ENCODE data around the gene SH3RF3. TPM values are rescaled to one million over a fixed set of nuclear protein-coding genes. Genes with fewer than 3 reads are reported as not detected.

Gene SH3RF3
- polyA plus RNA-seq, 1 of the 3 experiments (the other 2 are of a cell fraction), result 1.9 TPM

- 50% methylated on average over 8 of the region's 8 CpGs for WGBS (ENCODE audit: low lambda C conversion rate)
- peak overlapping the region; percentile 61 to 67; a peak in 3 of 4 replicates for H3K27ac ChIP-seq (ENCODE audit: low read depth in 2 of 2, low read length in 1 of 2)
- no peak overlapping the region; the same call in 1 of the 2 replicates for H2AFZ ChIP-seq (ENCODE audit: low read depth)
- 0 out of 2 replicates have a peak, but pooled peaks cover 5% of the 10 kb centered on the region for H3K79me2 ChIP-seq (ENCODE audit: insufficient read depth)
- H3K4me2 ChIP-seq, result peak overlapping the region; percentile 80
- peaks cover 0 to 4% of the 10 kb centered on the region in 2 experiments for H3K36me3 ChIP-seq (replicated peaks in 1 of 2; ENCODE audit: control insufficient read depth in 1 of 2, insufficient read depth in 2 of 2, low read length in 1 of 2)
- peaks cover 11% of the 10 kb centered on the region for H3F3A ChIP-seq (replicated peaks; ENCODE audit: insufficient read depth)
- H3K9me2 ChIP-seq, result no peaks in the 10 kb centered on the region
- no peaks in the 10 kb centered on the region for H3K27me3 ChIP-seq (ENCODE audit: insufficient read depth)
- ChIA-PET CTCF (interaction anchor here (1.2 kb wide), 1 partner anchor 18 kb away, joined by 3 read pairs; no protein-coding TSS in a partner anchor), POLR2A (no interaction called here)
- TF ChIP-seq MEF2A (IDR thresholded peaks at IDR 0.05; ENCODE audit: borderline replicate concordance, low read depth), result no peak
- peak; percentile 44; the same call in 1 of the 2 replicates for TF ChIP-seq MAX (IDR thresholded peaks at IDR 0.05; ENCODE audit: low read depth)
- TF ChIP-seq IRF3 (IDR thresholded peaks at IDR 0.05; ENCODE audit: low read depth, low read length), result no peak
- peak; percentile 77 for TF ChIP-seq TCF12 (IDR thresholded peaks at IDR 0.05)
- TF ChIP-seq PBX3 (IDR thresholded peaks at IDR 0.05), result peak; percentile 85
- peak; percentile 51; the same call in 1 of the 2 replicates for TF ChIP-seq JUND (IDR thresholded peaks at IDR 0.05)
- no peak for TF ChIP-seq NFIC (IDR thresholded peaks at IDR 0.05; ENCODE audit: borderline replicate concordance)
- TF ChIP-seq EP300 (IDR thresholded peaks at IDR 0.05; ENCODE audit: borderline replicate concordance in 1 of 2, low read depth in 1 of 2, low read length in 1 of 2), result peak in 1 of 2 experiments; percentile 68; a peak in 2 of 4 replicates
- peak; percentile 34 for TF ChIP-seq FOSL2 (IDR thresholded peaks at IDR 0.05; ENCODE audit: borderline replicate concordance, low read depth)
- H3K9ac ChIP-seq, result peak overlapping the region; percentile 56; the same call in 1 of the 2 replicates
- no peak for DNase-seq
- no peaks in the 10 kb centered on the region for H3K9me3 ChIP-seq
- peaks cover 23 to 28% of the 10 kb centered on the region in 2 experiments; a peak in 3 of 4 replicates for H3K4me1 ChIP-seq (ENCODE audit: control insufficient read depth in 1 of 2, insufficient read depth in 2 of 2, low read depth in 1 of 2, low read length in 1 of 2)
- H3K4me3 ChIP-seq (ENCODE audit: low read depth in 2 of 2, low read length in 1 of 2), result 0 out of 4 replicates have a peak overlapping the region, but pooled peaks of 1 of the 2 experiments have one; percentile 24
- no peaks in the 10 kb centered on the region for H4K20me1 ChIP-seq (ENCODE audit: insufficient read depth)
Observed at GRCh38 chr2:109466674-109467575, 337.9 kb downstream of the SH3RF3 start.

DNA sequence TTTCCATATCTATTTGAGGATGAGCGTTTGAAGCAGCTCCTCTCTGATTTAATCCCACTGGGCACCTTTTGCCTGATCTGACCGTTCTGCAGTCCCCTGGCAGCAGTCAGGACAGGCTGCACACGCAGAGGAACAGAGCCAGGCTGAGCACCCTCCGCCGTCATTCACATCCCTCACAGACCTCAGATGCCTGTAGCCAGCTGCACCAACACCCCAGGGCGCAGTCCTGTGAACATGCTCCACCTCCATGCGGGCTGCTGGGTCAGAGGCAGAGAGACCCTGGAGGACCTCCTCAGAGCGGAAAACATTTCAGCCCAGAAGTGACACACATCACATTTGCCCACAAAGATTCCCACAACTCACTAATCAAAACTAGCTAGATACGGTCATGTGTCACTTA, 338.7 kb downstream of the SH3RF3 start:
- H3F3A ChIP-seq (replicated peaks; ENCODE audit: insufficient read depth), result peaks cover 18% of the 10 kb centered on the region
- ChIA-PET POLR2A (no interaction called here), CTCF (interaction anchor here (1.0 to 1.2 kb wide), 3 partner anchors 15 to 340 kb away, joined by 3 read pairs; no protein-coding TSS in a partner anchor)
- H2AFZ ChIP-seq (ENCODE audit: low read depth), result no peak overlapping the region
- H3K36me3 ChIP-seq (replicated peaks in 1 of 2; ENCODE audit: control insufficient read depth in 1 of 2, insufficient read depth in 2 of 2, low read length in 1 of 2), result peaks cover 0 to 3% of the 10 kb centered on the region in 2 experiments
- 83% methylated on average over 9 of the region's 9 CpGs for WGBS (ENCODE audit: low lambda C conversion rate)
- H3K4me2 ChIP-seq, result peak overlapping the region; percentile 80
- no peak overlapping the region for H3K4me3 ChIP-seq (ENCODE audit: low read depth in 2 of 2, low read length in 1 of 2)
- no peaks in the 10 kb centered on the region for H4K20me1 ChIP-seq (ENCODE audit: insufficient read depth)
- peak overlapping the region; percentile 61 to 67; a peak in 3 of 4 replicates for H3K27ac ChIP-seq (ENCODE audit: low read depth in 2 of 2, low read length in 1 of 2)
- no peak overlapping the region for H3K9ac ChIP-seq
- H3K4me1 ChIP-seq (ENCODE audit: control insufficient read depth in 1 of 2, insufficient read depth in 2 of 2, low read depth in 1 of 2, low read length in 1 of 2), result peaks cover 30 to 35% of the 10 kb centered on the region in 2 experiments
- H3K27me3 ChIP-seq (ENCODE audit: insufficient read depth), result no peaks in the 10 kb centered on the region
- 0 out of 2 replicates have a peak, but pooled peaks cover 6% of the 10 kb centered on the region for H3K79me2 ChIP-seq (ENCODE audit: insufficient read depth)
- no peaks in the 10 kb centered on the region for H3K9me2 ChIP-seq
- DNase-seq, result peak; percentile 57
- H3K9me3 ChIP-seq, result no peaks in the 10 kb centered on the region
- no peak for TF ChIP-seq MAX (IDR thresholded peaks at IDR 0.05; ENCODE audit: low read depth)
- no peak for TF ChIP-seq REST (IDR thresholded peaks at IDR 0.05; ENCODE audit: low read depth, low read length)
- TF ChIP-seq NRF1 (IDR thresholded peaks at IDR 0.05; ENCODE audit: low read depth, low read length), result no peak
- TF ChIP-seq RCOR1 (IDR thresholded peaks at IDR 0.05; ENCODE audit: low read length), result no peak
- TF ChIP-seq YY1 (IDR thresholded peaks at IDR 0.05; ENCODE audit: low read depth), result no peak
- TF ChIP-seq GABPA (IDR thresholded peaks at IDR 0.05; ENCODE audit: low read depth), result no peak
- no peak for TF ChIP-seq JUND (IDR thresholded peaks at IDR 0.05)
- TF ChIP-seq PBX3 (IDR thresholded peaks at IDR 0.05), result no peak
- TF ChIP-seq NFIC (IDR thresholded peaks at IDR 0.05; ENCODE audit: borderline replicate concordance), result no peak
- no peak for TF ChIP-seq MEF2A (IDR thresholded peaks at IDR 0.05; ENCODE audit: borderline replicate concordance, low read depth)
- no peak for TF ChIP-seq TCF12 (IDR thresholded peaks at IDR 0.05)

Measured in SK-N-SH (cell line).